Adrenal gland (tissue), 12 donors: ENCODE results near the gene PRDM16. TPM values are rescaled to one million over a fixed set of nuclear protein-coding genes. Genes with fewer than 3 reads are reported as not detected.

ENCODE experiments used
- DNase-seq, 7 donors: peaks; one replicate each; pipeline ENCODE4 v3.0.0-alpha.2; 2019 to 2020
- H3K27ac ChIP-seq, 5 donors: fragments of 200-600 bp; sonication (generic) in 4 of 5; 1 replicate in 3 of 5; 2 replicates in 2 of 5; pipeline versions ENCODE4 v1.5.1 to v1.8.0; 2016 to 2020; ENCODE audit warnings: mild to moderate bottlenecking in 1 of 5
- H3K27me3 ChIP-seq: fragments of 200-600 bp; 2 replicates; pipeline ENCODE4 v1.8.0; 2021
- H3K36me3 ChIP-seq, 2 donors: fragments of 200-600 bp; replicated peaks in 1 of 2; 1 replicate in 1 of 2; 2 replicates in 1 of 2; pipeline versions ENCODE4 v1.5.1 to v1.8.0; 2018 to 2022
- H3K4me1 ChIP-seq, 2 donors: fragments of 200-600 bp; replicated peaks in 1 of 2; 1 replicate in 1 of 2; 2 replicates in 1 of 2; pipeline versions ENCODE4 v1.5.1 to v1.8.0; 2018 to 2021
- H3K4me3 ChIP-seq, 4 donors: fragments of 200-600 bp; sonication (generic) in 3 of 4; one replicate each; pipeline ENCODE4 v1.5.1; 2016 to 2018
- H3K9me3 ChIP-seq, 3 donors: fragments of 200-600 bp; sonication (generic) in 1 of 3; replicated peaks in 1 of 3; 1 replicate in 2 of 3; 2 replicates in 1 of 3; pipeline versions ENCODE4 v1.5.1 to v1.8.0; 2016 to 2021
- POLR2A ChIP-seq, 2 donors: fragments of 450-650 bp; IDR thresholded peaks; one replicate each; pipeline ENCODE4 v1.6.1; 2017; ENCODE audit warnings: antibody characterized with exemption in 2 of 2, mild to moderate bottlenecking in 2 of 2, moderate library complexity in 1 of 2
- WGBS, 4 donors: extraction: QIAGEN DNeasy Blood & Tissue Kit in 2 of 4; methylation state at CpG; one replicate each; pipeline versions ENCODE4 v1.1.5 to v1.1.7; 2013 to 2017; 5-methylcytosine and 5-hydroxymethylcytosine counted together
- intact Hi-C, 2 donors: fragments of 100-400 bp; cut with DNase I; formaldehyde crosslinking; loops; one replicate each; pipeline versions ENCODE4 v1.14.1 to v1.15.0; 2022 to 2023
- polyA plus RNA-seq, 3 donors: library from polyadenylated mRNA; stranded (reverse); fragments of 200-250 nt in 2 of 3; fragments of 350-450 nt in 1 of 3; fragmentation: Illumina TruSeq in 1 of 3; extraction: RNeasy Lipid Tissue Mini Kit (QIAGEN cat#74804) in 1 of 3; gene quantifications; one replicate each; pipeline ENCODE4 v1.2.3, GENCODE V29; 2013 to 2014
- total RNA-seq, 9 donors: library from RNA; depleted of rRNA in 4 of 9; stranded (reverse); fragments of >200 nt in 4 of 9; fragments of 120-200 nt in 1 of 9; fragmentation: NEBNext Ultra II Directional in 1 of 9; extraction: Animal tissue kit (Norgen Biotek cat#: 25700) in 1 of 9; gene quantifications; one replicate each; pipeline versions ENCODE4 v1.1.0 to v1.2.4, GENCODE V29; 2013 to 2023
- TF ChIP-seq, protein P1 (sequence below), 6 experiments: fragments of 450-650 bp in 4 of 6; fragments of 200-600 bp in 2 of 6; sonication (generic) in 1 of 6; IDR thresholded peaks; 1 replicate in 5 of 6; 2 replicates in 1 of 6; pipeline versions ENCODE4 v1.5.1 to v1.8.0; 2016 to 2021; ENCODE audit warnings: antibody characterized with exemption in 6 of 6, mild to moderate bottlenecking in 2 of 6, moderate library complexity in 1 of 6
- donor health status: healthy with polysubstance abuse.
- donor health status: Bipolar disorder and iron deficiency.
- donor health status: DM: yes; HTN: yes; CAD: no.
- donor health status: DM: no; HTN: no; CAD: no.
- donor health status: DM: no; HTN: no; CAD: no.
- donor health status: DM: yes; HTN: yes; CAD: no.

Gene PRDM16
- total and polyA plus RNA-seq, 12 donors = 0.04 to 2.8 (median 0.61) TPM; not detected in 1

DNA sequence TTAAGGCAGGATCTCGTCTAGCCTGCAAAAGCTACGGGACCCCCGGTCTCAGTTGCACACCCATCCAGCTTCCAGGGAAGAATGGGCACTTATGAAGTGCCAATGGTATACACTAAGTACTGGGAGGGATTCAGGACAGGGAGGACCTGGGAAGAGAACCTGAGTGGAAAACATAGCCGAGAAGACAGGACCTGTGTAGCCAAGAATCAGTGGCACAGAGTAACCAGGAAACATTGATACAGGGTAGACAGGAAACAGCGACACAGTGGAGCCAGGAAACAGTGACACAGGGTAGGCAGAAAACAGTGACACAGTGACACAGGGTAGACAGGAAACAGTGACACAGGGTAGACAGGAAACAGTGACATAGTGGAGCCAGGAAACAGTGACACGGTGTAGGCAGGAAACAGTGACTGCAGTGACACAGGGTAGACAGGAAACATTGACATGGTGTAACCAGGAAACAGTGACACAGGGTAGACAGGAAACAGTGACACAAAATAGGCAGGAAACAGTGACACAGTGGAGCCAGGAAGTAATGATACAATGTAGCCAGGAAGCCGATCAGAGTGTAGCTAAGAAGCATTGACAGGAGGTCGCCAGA, 247.4 kb downstream of the PRDM16 start:
- Histone ChIP-seq H3K4me1 (peaks cover 0 to 9% of the 10 kb centered on the region in 2 donors), H3K36me3 (no peaks in the 10 kb centered on the region), H3K9me3 (no peaks in the 10 kb centered on the region), H3K27me3 (no peaks in the 10 kb centered on the region), H3K4me3 (no peak overlapping the region), H3K27ac (no peak overlapping the region)
- DNase-seq = no peak
- TF ChIP-seq, protein P1, sequence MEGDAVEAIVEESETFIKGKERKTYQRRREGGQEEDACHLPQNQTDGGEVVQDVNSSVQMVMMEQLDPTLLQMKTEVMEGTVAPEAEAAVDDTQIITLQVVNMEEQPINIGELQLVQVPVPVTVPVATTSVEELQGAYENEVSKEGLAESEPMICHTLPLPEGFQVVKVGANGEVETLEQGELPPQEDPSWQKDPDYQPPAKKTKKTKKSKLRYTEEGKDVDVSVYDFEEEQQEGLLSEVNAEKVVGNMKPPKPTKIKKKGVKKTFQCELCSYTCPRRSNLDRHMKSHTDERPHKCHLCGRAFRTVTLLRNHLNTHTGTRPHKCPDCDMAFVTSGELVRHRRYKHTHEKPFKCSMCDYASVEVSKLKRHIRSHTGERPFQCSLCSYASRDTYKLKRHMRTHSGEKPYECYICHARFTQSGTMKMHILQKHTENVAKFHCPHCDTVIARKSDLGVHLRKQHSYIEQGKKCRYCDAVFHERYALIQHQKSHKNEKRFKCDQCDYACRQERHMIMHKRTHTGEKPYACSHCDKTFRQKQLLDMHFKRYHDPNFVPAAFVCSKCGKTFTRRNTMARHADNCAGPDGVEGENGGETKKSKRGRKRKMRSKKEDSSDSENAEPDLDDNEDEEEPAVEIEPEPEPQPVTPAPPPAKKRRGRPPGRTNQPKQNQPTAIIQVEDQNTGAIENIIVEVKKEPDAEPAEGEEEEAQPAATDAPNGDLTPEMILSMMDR (IDR thresholded peaks at IDR 0.05) = no peak
- TF ChIP-seq POLR2A (IDR thresholded peaks at IDR 0.05) = no peak
- 67 to 82% (median 75%) methylated on average over 5 to 8 of the region's 8 CpGs for WGBS, 4 donors
- intact Hi-C loops = no loop called here

DNA sequence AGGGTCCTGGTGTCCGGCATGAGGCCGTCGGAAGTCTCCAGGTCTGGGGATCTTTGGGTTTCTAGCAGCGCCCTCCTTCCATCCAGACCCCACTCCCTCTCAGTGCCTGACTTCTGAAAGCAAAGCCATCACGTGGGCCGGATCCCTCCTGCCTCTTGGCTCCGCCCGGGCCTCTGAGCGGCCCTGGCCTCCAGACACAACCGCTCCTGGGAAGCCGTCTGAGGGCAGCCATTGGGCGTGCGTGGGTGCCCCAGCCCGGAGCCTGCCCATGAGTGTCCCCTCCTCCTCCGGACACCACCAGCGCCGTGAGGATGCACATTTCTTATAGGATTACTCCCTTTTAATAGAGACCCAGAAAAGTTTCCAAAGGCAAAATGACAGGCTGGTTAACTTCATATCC, 248.5 kb downstream of the PRDM16 start:
- 87 to 93% (median 88%) methylated on average over 16 to 17 of the region's 17 CpGs for WGBS, 4 donors
- peaks cover 0 to 9% of the 10 kb centered on the region in 2 donors for H3K4me1 ChIP-seq
- no peaks in the 10 kb centered on the region for H3K27me3 ChIP-seq
- intact Hi-C loops = no loop called here
- H3K36me3 ChIP-seq = no peaks in the 10 kb centered on the region
- no peak for TF ChIP-seq POLR2A (IDR thresholded peaks at IDR 0.05)
- TF ChIP-seq, protein P1 (IDR thresholded peaks at IDR 0.05) = no peak
- DNase-seq = no peak
- no peaks in the 10 kb centered on the region for H3K9me3 ChIP-seq
- no peak overlapping the region for H3K27ac ChIP-seq
- no peak overlapping the region for H3K4me3 ChIP-seq

DNA sequence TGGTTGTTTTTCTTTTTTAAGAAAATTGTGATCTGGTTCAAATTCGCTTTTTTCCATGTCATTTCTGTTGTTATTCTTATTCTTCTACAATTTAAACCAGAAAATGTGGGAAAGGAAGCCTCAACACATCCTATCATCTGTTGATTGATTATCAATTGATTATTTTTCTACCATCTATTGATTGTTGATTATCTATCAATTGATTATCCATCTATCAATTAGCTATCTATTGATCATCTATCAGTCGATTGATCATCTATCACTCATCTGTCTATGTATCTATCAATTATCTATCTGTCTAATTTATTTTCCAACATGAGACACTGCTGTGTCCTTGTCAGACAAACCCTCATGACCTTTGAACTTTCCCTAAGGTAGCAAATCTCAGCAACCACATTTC, 249.3 kb downstream of the PRDM16 start:
- WGBS, 4 donors = 80 to 90% (median 85%) methylated on average over 2 of the region's 2 CpGs
- Histone ChIP-seq H3K36me3 (no peaks in the 10 kb centered on the region), H3K27ac (no peak overlapping the region), H3K4me3 (no peak overlapping the region), H3K27me3 (peaks cover 7% of the 10 kb centered on the region), H3K4me1 (peaks cover 0 to 8% of the 10 kb centered on the region in 2 donors), H3K9me3 (no peaks in the 10 kb centered on the region)
- no peak for DNase-seq
- TF ChIP-seq, protein P1 (IDR thresholded peaks at IDR 0.05) = no peak
- TF ChIP-seq POLR2A (IDR thresholded peaks at IDR 0.05) = no peak
- intact Hi-C loops = no loop called here

DNA sequence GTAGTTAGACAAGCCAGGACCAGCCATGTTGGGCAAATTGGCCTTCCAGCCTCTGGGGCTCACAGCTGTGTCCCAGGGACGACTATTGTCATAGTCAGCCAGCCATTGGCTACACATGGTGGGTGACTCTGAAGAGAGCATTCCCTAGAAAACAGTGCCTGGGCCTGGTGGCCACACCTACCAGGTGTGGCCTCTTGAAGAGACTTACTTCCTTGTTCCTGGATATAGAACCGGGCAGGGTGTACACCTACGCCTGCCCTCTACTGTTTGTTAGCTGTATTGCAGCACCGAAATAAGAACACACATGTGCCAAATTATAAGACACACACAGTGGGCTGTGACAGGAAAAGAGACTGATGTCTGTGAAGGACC, 250.9 kb downstream of the PRDM16 start:
- peaks cover 14% of the 10 kb centered on the region for H3K27me3 ChIP-seq
- H3K4me3 ChIP-seq = no peak overlapping the region
- WGBS, 4 donors = 24 to 42% (median 42%) methylated on average over 4 of the region's 4 CpGs
- no peaks in the 10 kb centered on the region for H3K36me3 ChIP-seq
- peak; percentile 29 to 76 (median 46) for DNase-seq
- intact Hi-C loops = no loop called here
- H3K9me3 ChIP-seq = no peaks in the 10 kb centered on the region
- TF ChIP-seq POLR2A (IDR thresholded peaks at IDR 0.05) = no peak
- TF ChIP-seq, protein P1 (IDR thresholded peaks at IDR 0.05) = peak; percentile 42 to 69 (median 64)
- H3K4me1 ChIP-seq = peaks cover 0 to 5% of the 10 kb centered on the region in 2 donors
- no peak overlapping the region for H3K27ac ChIP-seq
